ENCODE measurements around the gene STAB1.
A peak's percentile ranks its signal among the peaks of the same experiment; 100 is the strongest.

The STAB1 gene, protein sequence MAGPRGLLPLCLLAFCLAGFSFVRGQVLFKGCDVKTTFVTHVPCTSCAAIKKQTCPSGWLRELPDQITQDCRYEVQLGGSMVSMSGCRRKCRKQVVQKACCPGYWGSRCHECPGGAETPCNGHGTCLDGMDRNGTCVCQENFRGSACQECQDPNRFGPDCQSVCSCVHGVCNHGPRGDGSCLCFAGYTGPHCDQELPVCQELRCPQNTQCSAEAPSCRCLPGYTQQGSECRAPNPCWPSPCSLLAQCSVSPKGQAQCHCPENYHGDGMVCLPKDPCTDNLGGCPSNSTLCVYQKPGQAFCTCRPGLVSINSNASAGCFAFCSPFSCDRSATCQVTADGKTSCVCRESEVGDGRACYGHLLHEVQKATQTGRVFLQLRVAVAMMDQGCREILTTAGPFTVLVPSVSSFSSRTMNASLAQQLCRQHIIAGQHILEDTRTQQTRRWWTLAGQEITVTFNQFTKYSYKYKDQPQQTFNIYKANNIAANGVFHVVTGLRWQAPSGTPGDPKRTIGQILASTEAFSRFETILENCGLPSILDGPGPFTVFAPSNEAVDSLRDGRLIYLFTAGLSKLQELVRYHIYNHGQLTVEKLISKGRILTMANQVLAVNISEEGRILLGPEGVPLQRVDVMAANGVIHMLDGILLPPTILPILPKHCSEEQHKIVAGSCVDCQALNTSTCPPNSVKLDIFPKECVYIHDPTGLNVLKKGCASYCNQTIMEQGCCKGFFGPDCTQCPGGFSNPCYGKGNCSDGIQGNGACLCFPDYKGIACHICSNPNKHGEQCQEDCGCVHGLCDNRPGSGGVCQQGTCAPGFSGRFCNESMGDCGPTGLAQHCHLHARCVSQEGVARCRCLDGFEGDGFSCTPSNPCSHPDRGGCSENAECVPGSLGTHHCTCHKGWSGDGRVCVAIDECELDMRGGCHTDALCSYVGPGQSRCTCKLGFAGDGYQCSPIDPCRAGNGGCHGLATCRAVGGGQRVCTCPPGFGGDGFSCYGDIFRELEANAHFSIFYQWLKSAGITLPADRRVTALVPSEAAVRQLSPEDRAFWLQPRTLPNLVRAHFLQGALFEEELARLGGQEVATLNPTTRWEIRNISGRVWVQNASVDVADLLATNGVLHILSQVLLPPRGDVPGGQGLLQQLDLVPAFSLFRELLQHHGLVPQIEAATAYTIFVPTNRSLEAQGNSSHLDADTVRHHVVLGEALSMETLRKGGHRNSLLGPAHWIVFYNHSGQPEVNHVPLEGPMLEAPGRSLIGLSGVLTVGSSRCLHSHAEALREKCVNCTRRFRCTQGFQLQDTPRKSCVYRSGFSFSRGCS (N-terminal part only)

DNA sequence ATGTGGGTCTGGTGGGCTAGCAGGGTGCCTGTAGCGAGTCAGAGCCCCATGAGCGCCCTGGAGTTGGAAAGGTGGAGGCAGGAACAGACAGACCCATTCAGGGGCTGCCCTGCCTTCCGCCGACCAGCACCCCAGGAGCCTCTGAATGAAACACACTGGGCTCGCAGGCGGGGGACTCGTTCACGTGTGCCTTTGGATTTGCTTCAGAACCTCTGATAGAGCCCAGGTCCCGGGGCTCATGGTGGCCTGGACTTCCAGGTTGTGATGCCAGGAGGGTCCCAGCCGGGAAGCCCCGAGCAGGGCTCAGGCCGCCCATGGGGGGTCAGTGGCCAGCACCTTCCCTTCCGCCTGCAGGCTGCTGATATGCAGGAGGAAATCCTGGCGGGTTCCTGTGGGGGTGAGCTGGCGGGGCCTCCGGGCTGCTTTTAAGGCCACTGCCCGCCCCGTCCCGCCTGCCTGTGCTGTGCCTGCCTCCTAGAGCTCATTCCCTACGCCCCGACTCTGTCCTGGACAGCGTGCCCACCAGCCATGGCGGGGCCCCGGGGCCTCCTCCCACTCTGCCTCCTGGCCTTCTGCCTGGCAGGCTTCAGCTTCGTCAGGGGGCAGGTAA, at the start of gene STAB1:
TSS of gene STAB1 (plus strand) at position 453 of the 610 bp plus-strand sequence. CDS start at position 529, 76 bp downstream.
- DNase-seq (ENCODE audit: low read depth), result no peak
- H3K4me3 ChIP-seq (ENCODE audit: low read depth, low read length), result no peak within 1 kb of the TSS
- TF ChIP-seq, protein P1, sequence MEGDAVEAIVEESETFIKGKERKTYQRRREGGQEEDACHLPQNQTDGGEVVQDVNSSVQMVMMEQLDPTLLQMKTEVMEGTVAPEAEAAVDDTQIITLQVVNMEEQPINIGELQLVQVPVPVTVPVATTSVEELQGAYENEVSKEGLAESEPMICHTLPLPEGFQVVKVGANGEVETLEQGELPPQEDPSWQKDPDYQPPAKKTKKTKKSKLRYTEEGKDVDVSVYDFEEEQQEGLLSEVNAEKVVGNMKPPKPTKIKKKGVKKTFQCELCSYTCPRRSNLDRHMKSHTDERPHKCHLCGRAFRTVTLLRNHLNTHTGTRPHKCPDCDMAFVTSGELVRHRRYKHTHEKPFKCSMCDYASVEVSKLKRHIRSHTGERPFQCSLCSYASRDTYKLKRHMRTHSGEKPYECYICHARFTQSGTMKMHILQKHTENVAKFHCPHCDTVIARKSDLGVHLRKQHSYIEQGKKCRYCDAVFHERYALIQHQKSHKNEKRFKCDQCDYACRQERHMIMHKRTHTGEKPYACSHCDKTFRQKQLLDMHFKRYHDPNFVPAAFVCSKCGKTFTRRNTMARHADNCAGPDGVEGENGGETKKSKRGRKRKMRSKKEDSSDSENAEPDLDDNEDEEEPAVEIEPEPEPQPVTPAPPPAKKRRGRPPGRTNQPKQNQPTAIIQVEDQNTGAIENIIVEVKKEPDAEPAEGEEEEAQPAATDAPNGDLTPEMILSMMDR (IDR thresholded peaks at IDR 0.05; ENCODE audit: low read depth, low read length, missing control alignments), result no peak
- in situ Hi-C loops (cut with HindIII; ENCODE audit: low sequenced_read_pairs), result no loop called here

DNA sequence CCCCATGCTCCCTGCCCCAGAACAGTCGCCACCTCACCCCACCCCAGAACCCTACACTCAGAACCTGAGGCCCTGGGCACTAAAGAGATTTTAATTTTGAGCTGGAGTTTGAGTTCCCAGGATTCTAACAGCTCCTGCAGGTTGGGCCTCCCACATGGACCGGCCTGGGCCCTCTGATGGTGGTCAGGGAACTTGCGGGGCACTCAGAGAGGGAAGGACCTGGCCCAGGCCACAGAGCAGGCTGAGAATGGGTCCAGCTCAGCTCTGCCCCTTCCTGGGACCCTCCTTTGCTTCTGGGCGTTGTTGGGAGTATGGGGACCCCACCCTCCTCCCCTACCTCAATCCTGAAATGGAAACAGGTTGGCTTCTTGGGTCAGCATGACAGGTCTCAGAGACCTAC, 49.1 kb upstream of the STAB1 start:
- DNase-seq (ENCODE audit: low read depth), result no peak
- H3K4me3 ChIP-seq (ENCODE audit: low read depth, low read length), result no peak overlapping the region
- TF ChIP-seq, protein P1 (IDR thresholded peaks at IDR 0.05; ENCODE audit: low read depth, low read length, missing control alignments), result no peak
- in situ Hi-C loops (cut with HindIII; ENCODE audit: low sequenced_read_pairs), result no loop called here

DNA sequence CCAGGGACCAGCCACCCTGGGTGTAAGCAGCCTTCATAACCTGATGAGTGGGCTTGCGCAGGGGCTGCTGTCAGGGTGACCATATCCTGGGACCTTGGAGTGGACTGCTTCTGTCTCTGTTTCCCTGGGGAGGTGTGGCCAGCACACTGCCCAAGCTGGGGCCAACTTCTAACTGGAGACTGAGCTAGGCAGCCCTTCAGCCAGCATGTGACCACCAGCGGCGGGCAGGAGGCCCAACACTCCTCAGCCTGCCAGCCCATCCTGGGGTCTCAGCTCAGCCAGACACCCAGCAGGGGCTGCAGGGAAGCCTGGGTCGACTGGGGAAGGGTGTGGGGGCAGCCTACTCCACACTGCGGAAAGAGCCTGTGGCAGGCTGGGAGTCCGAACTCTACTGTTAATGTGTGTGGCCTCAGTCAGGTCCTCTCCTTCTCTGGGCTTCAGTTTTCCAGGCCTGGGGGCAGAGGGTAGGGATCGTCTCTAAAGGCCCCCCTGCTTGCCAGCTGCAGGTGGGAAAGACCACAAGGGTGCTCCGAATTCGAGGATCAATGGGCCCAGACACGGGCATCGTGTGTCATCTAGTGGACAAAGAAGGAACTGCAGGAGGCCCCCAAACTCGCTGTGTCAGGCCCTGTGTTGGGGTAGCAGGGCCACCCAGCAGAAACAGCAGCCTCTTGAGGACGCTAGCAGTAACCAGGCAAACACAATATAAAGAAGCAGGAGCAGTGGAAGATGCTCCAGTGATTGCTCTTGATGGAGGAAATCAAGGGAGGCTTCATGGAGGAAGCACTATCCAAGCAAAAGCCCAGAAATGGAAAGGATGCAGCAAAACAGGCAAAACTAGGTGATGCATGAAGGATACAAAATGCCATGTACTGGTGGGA, 48.3 kb upstream of the STAB1 start:
- no peak overlapping the region for H3K4me3 ChIP-seq (ENCODE audit: low read depth, low read length)
- in situ Hi-C loops (cut with HindIII; ENCODE audit: low sequenced_read_pairs), result no loop called here
- peak; percentile 19 for DNase-seq (ENCODE audit: low read depth)
- TF ChIP-seq, protein P1 (IDR thresholded peaks at IDR 0.05; ENCODE audit: low read depth, low read length, missing control alignments), result peak; percentile 100

DNA sequence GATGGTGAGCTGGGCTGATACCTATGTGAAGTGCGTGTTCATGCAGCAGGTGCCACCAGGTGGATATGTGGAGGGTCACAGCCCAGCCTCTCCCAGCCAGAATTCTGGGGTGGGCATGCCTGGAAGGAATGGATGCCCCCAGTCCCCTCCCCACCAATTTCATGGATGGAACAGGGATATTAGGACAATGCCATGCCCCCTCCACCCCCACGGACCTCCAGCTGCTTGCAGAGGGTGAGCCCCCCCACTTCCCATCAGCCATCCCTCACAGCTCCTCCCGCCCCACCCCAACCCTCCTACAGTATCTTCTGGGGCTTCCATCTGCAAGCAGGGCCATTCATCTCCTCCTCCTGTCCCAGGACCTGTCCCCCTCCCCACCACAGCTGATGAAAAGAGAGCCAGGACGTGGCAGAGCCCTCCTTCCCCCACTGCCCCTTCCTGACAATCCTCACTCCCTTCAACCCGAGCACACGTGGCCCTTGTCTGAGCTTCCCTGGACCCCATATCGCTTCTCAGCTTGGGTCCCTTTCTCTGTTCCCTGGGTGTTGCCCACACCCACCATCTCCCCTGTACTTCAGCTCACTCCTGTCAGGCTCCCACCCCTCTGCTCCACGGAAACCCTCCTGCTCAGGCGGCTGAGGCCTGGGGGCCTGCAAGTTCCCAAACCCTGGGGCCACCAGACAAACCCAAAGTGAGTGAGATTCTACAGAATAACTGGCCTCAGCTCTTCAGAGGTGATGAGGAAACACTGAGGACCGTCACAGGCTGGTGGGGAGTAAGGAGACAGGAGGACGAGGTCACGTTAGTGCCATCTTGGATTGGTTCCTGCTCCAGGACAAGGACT, 47.4 kb upstream of the STAB1 start:
- TF ChIP-seq, protein P1 (IDR thresholded peaks at IDR 0.05; ENCODE audit: low read depth, low read length, missing control alignments), result no peak
- in situ Hi-C loops (cut with HindIII; ENCODE audit: low sequenced_read_pairs), result no loop called here
- DNase-seq (ENCODE audit: low read depth), result no peak
- H3K4me3 ChIP-seq (ENCODE audit: low read depth, low read length), result no peak overlapping the region

DNA sequence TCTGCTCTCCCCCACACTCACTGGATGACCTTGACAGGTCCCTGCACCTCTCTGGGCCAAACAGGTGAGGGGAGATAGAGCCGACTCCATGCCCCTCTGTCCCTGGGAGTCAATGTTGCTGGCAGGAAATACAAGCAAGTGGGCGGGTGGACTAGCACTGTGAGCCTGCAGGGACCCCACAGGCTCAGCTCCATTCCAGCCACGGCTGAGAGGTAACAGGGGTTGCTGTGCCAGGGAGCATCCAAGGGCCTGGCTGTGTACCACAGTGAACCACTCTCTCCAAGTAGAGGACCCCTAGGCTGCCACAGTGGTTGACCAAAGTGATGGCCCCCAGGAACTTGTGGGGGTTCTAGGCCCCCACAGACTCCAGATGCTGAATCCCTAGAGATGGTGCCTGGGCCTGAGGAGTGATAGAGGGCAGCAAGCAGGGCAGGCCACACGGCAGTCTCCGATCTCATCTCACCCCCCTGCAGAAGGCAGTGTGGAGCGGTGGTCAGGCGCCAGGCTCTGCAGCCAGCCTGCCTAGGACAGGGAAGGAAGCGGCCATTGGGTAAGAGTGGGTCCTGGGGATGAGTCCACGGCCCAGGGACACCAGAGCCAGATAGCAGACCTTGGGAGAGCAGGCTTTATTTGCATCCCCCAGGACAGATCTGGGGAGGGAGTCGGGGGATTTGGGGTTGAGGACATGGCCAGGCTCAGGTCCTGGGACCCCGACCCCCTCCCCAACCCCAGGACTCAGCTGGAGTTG, 44.5 kb upstream of the STAB1 start:
- TF ChIP-seq, protein P1 (IDR thresholded peaks at IDR 0.05; ENCODE audit: low read depth, low read length, missing control alignments), result no peak
- no peak overlapping the region for H3K4me3 ChIP-seq (ENCODE audit: low read depth, low read length)
- in situ Hi-C loops (cut with HindIII; ENCODE audit: low sequenced_read_pairs), result no loop called here
- DNase-seq (ENCODE audit: low read depth), result no peak
